ENCODE measurements around the gene TUBAL3. TPM values are rescaled to one million over a fixed set of nuclear protein-coding genes. Genes with fewer than 3 reads are reported as not detected.

TUBAL3 gene
- polyA plus RNA-seq, 1 of the 3 experiments (the other 2 are of a cell fraction): not detected

GRCh38 chr10:5419466-5420094, 15.0 kb upstream of the TUBAL3 start:
- CTCF ChIA-PET: interaction anchor here (2.2 to 3.5 kb wide), 2 partner anchors 15 to 23 kb away, joined by 7 to 13 read pairs; no protein-coding TSS in a partner anchor

More at GRCh38 chr10:5419466-5420094, 15.0 kb upstream of the TUBAL3 start:
- peaks cover 6% of the 10 kb centered on the region for H3F3A ChIP-seq (replicated peaks; ENCODE audit: insufficient read depth)
- H3K27me3 ChIP-seq (ENCODE audit: insufficient read depth): no peaks in the 10 kb centered on the region
- no peak overlapping the region for H3K9ac ChIP-seq
- peaks cover 96% of the 10 kb centered on the region for H3K79me2 ChIP-seq (ENCODE audit: insufficient read depth)
- peaks cover 0 to 19% of the 10 kb centered on the region in 2 experiments for H3K36me3 ChIP-seq (replicated peaks in 1 of 2; ENCODE audit: control insufficient read depth in 1 of 2, insufficient read depth in 2 of 2, low read length in 1 of 2)
- H4K20me1 ChIP-seq (ENCODE audit: insufficient read depth): no peaks in the 10 kb centered on the region
- no peak overlapping the region for H3K4me2 ChIP-seq
- no peak overlapping the region for H3K27ac ChIP-seq (ENCODE audit: low read depth in 2 of 2, low read length in 1 of 2)
- peaks cover 0 to 9% of the 10 kb centered on the region in 2 experiments; a peak in 2 of 4 replicates for H3K4me1 ChIP-seq (ENCODE audit: control insufficient read depth in 1 of 2, insufficient read depth in 2 of 2, low read depth in 1 of 2, low read length in 1 of 2)
- WGBS (ENCODE audit: low lambda C conversion rate): 95% methylated on average over 3 of the region's 3 CpGs
- H3K9me3 ChIP-seq: peaks cover 16% of the 10 kb centered on the region
- no peak overlapping the region for H3K4me3 ChIP-seq (ENCODE audit: low read depth in 2 of 2, low read length in 1 of 2)
- POLR2A ChIA-PET: no interaction called here
- TF ChIP-seq FOXJ3 (CRISPR knock-in tag; IDR thresholded peaks at IDR 0.05): no peak
- no peak for TF ChIP-seq CTCF (IDR thresholded peaks at IDR 0.05)
- TF ChIP-seq YY1 (IDR thresholded peaks at IDR 0.05; ENCODE audit: low read depth): no peak
- no peak for TF ChIP-seq RAD21 (IDR thresholded peaks at IDR 0.05; ENCODE audit: low read length)
- no peak for TF ChIP-seq EP300 (IDR thresholded peaks at IDR 0.05; ENCODE audit: borderline replicate concordance in 1 of 2, low read depth in 1 of 2, low read length in 1 of 2)
- no peak for TF ChIP-seq PBX3 (IDR thresholded peaks at IDR 0.05)
- TF ChIP-seq RFX5 (IDR thresholded peaks at IDR 0.05; ENCODE audit: low read length): no peak
- TF ChIP-seq, protein P1, sequence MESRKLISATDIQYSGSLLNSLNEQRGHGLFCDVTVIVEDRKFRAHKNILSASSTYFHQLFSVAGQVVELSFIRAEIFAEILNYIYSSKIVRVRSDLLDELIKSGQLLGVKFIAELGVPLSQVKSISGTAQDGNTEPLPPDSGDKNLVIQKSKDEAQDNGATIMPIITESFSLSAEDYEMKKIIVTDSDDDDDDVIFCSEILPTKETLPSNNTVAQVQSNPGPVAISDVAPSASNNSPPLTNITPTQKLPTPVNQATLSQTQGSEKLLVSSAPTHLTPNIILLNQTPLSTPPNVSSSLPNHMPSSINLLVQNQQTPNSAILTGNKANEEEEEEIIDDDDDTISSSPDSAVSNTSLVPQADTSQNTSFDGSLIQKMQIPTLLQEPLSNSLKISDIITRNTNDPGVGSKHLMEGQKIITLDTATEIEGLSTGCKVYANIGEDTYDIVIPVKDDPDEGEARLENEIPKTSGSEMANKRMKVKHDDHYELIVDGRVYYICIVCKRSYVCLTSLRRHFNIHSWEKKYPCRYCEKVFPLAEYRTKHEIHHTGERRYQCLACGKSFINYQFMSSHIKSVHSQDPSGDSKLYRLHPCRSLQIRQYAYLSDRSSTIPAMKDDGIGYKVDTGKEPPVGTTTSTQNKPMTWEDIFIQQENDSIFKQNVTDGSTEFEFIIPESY (IDR thresholded peaks at IDR 0.05; ENCODE audit: borderline replicate concordance, low read depth): no peak
- TF ChIP-seq TEAD4 (IDR thresholded peaks at IDR 0.05; ENCODE audit: borderline replicate concordance, insufficient read depth): no peak
- TF ChIP-seq FOXM1 (IDR thresholded peaks at IDR 0.05; ENCODE audit: low read depth): no peak
- no peak for TF ChIP-seq USF1 (IDR thresholded peaks at IDR 0.05; ENCODE audit: borderline replicate concordance, low read depth)
- TF ChIP-seq, protein P2, sequence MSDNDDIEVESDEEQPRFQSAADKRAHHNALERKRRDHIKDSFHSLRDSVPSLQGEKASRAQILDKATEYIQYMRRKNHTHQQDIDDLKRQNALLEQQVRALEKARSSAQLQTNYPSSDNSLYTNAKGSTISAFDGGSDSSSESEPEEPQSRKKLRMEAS (IDR thresholded peaks at IDR 0.05; ENCODE audit: low read depth): no peak
- TF ChIP-seq, protein P3, sequence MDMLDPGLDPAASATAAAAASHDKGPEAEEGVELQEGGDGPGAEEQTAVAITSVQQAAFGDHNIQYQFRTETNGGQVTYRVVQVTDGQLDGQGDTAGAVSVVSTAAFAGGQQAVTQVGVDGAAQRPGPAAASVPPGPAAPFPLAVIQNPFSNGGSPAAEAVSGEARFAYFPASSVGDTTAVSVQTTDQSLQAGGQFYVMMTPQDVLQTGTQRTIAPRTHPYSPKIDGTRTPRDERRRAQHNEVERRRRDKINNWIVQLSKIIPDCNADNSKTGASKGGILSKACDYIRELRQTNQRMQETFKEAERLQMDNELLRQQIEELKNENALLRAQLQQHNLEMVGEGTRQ (IDR thresholded peaks at IDR 0.05; ENCODE audit: borderline replicate concordance, low read depth, low read length): no peak
- TF ChIP-seq SMC3 (IDR thresholded peaks at IDR 0.05; ENCODE audit: low read depth, low read length): no peak
- no peak for TF ChIP-seq FOSL2 (IDR thresholded peaks at IDR 0.05; ENCODE audit: borderline replicate concordance, low read depth)
- no peaks in the 10 kb centered on the region for H3K9me2 ChIP-seq
- DNase-seq: no peak
- no peak overlapping the region for H2AFZ ChIP-seq (ENCODE audit: low read depth)

All from SK-N-SH (cell line).